GM12801 (cell line): Measurements from ENCODE around the gene LRRC38.

Experiments
- CTCF ChIP-seq: IDR thresholded peaks from one replicate; pipeline ENCODE4 v1.5.1; 2011; ENCODE audit warnings: control low read depth; ENCODE audit not compliant: insufficient read length; ENCODE audit errors: extremely low read depth

The LRRC38 gene

DNA sequence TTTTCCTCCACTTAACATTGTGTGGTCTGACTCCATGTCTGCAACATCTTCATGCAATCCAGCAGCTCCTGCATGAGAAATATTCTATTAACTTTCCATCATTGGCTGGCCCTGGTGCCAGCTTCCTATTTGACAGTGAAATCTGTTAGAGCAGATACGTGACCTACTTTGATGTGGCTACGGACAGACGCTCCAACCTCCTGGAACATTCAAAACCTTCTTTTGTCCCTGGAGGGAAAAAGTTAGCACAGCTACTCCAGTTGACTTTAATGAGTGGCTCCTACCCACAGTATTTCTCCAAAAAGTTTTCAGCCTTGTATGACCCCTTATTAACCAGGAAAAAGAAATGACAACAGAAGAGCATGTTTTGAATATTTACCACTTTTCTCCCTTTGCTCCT lies 81.6 kb downstream of the LRRC38 start:
- TF ChIP-seq CTCF, result no peak

- no peak for TF ChIP-seq CTCF
Measured at GRCh38 chr1:13430495-13430894, 83.3 kb downstream of the LRRC38 start.
